OCI-LY3 (cell line): Measurements from ENCODE around the gene MCRIP2.

Source experiments
- EZH2phosphoT487 ChIP-seq: fragments of 200-600 bp; shearing (Covaris generic); IDR thresholded peaks from 2 replicates; pipeline ENCODE4 v1.6.1; 2018; ENCODE audit warnings: antibody characterized with exemption, mixed run types, low read depth
- TF ChIP-seq, protein P1 (sequence below): fragments of 200-600, 300-600 bp; sonication (generic); IDR thresholded peaks from 2 replicates; pipeline ENCODE4 v1.5.1; 2014; ENCODE audit warnings: antibody characterized with exemption, low read length, low read depth

DNA sequence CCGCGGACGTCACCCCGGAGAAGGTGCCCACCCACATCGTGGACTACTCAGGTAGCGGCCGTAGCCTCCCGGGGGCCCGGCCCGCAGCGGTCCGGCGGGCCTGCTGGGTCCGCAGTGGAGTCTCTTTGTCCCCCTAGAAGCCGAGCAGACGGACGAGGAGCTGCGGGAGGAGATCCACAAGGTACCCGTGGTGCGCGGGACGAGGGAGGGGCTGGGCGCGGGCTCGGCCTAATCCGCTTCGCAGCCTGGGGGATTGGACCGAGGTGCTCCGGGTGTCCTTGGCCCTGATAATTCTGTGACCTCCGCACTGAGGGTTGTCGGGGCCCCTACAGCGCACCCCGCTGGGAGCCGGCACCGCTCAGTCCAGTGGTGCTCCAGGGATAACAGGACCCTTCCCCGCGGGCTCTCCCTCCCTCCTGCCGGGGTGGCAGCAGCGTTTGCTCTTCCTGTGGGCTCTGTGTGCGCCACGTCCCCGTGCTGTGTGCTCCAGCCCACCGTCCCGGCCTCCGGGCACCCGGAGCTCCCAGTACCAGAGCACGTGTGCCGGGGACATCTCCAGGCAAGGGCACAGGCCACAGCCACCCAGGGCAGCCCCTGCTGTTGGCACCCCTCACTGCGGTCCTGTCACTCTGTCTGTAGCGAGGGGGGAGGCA, 27.0 kb downstream of the MCRIP2 start:
- TF ChIP-seq EZH2phosphoT487 = no peak
- TF ChIP-seq, protein P1, sequence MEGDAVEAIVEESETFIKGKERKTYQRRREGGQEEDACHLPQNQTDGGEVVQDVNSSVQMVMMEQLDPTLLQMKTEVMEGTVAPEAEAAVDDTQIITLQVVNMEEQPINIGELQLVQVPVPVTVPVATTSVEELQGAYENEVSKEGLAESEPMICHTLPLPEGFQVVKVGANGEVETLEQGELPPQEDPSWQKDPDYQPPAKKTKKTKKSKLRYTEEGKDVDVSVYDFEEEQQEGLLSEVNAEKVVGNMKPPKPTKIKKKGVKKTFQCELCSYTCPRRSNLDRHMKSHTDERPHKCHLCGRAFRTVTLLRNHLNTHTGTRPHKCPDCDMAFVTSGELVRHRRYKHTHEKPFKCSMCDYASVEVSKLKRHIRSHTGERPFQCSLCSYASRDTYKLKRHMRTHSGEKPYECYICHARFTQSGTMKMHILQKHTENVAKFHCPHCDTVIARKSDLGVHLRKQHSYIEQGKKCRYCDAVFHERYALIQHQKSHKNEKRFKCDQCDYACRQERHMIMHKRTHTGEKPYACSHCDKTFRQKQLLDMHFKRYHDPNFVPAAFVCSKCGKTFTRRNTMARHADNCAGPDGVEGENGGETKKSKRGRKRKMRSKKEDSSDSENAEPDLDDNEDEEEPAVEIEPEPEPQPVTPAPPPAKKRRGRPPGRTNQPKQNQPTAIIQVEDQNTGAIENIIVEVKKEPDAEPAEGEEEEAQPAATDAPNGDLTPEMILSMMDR = no peak
